Upper lobe of left lung (tissue), 4 donors: Measurements from ENCODE around the gene TSPAN10.

Experiments used
- CTCF ChIP-seq, 6 experiments: fragments of 450-650 bp in 4 of 6; fragments of 200-600 bp in 2 of 6; sonication (generic) in 2 of 6; IDR thresholded peaks; one replicate each; pipeline ENCODE4 v1.5.1; 2016 to 2019; ENCODE audit warnings: antibody characterized with exemption in 6 of 6
- POLR2A ChIP-seq, 4 donors: fragments of 450-650 bp; IDR thresholded peaks; one replicate each; pipeline ENCODE4 v1.5.1; 2016 to 2017; ENCODE audit warnings: antibody characterized with exemption in 4 of 4, mild to moderate bottlenecking in 2 of 4

DNA sequence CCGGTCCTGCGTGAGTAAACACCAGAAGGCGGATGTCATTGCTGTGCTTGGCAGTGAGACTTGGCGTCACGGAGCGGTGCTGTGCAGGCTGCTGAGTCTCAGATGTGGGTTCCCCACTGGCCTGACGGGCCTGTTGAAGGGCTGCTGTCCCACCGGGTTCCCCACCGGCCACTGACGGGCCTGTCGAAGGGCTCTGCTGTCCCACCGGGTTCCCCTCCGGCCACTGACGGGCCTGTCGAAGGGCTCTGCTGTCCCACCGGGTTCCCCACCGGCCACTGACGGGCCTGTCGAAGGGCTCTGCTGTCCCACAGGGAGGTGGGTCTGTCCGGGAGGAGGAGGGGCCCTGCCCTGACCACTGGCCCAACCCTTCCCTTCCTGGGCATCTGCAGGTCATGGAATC lies 49.6 kb downstream of the TSPAN10 start:
- TF ChIP-seq CTCF (IDR thresholded peaks at IDR 0.05) (no peak), POLR2A (IDR thresholded peaks at IDR 0.05) (no peak)
